Measurements from ENCODE around the gene SNCG.
"Not testable (repeated sequence)": the region's sequence is repeated elsewhere in the genome, so short reads cannot be mapped to it uniquely, and the experiment has no call there.

SNCG gene

DNA sequence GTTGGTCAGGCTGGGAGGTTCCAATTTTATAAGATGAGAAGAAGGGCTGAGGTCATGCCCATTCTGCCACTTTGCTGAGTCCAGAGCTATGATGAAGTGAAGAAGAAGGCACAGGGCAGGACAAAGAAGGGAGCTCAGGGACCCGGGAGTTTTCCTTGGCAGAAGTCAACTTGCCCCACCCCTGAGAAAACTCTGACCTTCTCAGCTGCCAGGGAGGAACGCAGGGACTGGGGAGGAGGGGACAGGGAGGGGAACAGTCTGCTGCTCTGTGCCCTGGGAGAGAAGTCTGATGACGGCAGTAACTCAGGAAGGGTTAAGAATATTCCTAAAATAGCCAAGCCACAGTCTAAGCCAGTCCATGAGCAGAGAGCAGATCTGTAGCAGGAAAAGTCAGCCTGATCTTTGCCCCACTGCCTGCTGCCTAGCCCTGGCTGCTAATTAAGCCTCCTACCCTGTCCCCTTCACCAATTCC, 21.6 kb downstream of the SNCG start:
- DNase-seq, result no peak

DNA sequence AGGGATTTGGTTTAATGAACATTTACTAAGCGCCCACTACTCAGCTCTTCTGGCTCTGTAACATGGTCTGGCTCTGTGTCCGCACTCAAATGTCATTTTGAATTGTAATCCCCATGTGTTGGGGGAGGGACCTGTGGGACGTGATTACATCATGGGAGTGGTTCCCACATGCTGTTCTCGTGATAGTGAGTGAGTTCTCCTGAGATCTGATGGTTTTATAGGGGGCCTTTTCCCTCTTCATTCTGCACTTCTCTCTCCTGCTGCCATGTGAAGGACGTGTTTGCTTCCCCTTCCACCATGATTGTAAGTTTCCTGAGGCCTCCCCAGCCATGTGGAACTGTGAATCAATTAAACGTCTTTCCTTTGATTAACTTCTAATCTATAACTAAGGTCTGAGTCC, 22.6 kb downstream of the SNCG start:
- not testable (repeated sequence) for DNase-seq

DNA sequence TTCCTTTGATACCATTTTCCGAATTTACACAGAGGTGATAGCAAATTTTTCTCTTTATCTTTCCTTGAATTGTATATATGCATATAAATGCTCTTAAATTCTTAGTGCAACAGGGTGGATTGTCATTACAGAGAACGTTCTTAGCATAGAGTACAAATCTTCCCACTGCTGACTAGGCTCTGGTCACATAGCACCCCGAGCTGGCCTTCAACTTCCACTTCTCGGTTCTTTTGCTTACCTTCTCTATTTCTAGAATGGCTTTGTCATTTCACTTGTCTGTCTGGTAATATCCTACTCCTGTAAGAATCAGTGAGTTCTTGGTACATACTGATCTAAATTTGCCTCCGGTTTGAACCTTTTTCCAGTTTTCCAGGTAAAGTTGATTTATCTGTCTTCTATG, 23.3 kb downstream of the SNCG start:
- DNase-seq, result no peak

DNA sequence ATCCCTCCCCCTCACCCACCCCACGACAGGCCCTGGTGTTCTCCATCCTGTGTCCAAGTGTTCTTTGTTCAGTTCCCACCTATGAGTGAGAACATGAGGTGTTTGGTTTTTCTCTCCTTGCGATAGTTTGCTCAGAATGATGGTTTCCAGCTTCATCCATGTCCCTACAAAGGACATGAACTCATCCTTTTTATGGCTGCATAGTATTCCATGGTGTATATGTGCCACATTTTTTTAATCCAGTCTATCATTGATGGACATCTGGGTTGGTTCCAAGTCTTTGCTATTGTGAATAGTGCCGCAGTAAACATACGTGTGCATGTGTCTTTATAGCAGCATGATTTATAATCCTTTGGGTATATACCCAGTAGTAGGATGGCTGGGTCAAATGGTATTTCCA, 26.1 kb downstream of the SNCG start:
- DNase-seq, result not testable (repeated sequence)

DNA sequence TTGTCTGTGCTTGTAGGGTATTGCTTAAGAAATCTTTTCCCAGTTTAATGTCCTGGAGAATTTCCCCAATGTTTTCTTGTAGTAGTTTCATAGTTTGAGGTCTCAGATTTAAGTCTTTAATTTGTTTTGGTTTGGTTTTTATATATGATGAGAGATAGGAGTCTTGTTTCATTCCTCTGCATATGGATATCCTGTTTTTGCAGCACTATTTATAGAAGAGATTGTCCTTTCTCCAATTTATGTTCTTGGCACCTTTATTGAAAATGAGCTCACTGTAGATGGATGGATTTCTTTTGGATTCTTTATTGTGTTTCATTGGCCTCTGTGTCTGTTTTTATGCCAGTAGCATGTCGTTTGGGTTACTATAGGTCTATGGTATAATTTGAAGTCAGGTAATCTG, 30.1 kb downstream of the SNCG start:
- DNase-seq, result no peak

DNA sequence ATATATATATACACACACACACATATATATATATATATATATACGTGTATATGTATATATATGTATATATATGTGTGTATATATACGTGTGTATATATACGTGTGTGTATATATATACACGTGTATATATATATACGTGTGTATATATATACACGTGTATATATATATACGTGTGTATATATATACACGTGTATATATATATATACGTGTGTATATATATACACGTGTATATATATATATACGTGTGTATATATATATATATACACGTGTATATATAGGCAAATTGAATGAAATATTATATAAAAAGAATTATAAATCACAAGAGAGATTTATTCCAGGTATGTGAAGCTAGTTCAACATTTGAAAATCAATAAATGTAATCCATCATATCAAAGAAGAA, 33.0 kb downstream of the SNCG start:
- not testable (repeated sequence) for DNase-seq

DNA sequence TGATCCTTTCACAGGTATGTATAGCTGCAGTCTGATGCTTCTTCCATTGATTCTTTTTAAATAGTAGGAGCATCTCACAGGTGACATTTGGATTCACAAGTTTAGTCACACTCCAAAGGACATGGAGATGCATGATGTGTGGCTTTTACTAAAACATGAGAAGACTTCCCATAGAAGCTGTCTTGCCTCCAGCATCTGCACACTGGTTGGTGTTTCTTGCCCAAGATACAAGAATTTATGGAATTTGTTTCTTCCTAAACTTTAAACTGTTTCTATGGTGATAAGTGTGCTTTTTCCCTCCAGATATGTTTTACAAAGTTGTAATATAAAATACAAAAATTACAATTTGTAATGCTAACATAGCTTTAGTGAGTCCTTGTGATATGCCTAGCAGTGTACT, 34.1 kb downstream of the SNCG start:
- DNase-seq, result no peak

DNA sequence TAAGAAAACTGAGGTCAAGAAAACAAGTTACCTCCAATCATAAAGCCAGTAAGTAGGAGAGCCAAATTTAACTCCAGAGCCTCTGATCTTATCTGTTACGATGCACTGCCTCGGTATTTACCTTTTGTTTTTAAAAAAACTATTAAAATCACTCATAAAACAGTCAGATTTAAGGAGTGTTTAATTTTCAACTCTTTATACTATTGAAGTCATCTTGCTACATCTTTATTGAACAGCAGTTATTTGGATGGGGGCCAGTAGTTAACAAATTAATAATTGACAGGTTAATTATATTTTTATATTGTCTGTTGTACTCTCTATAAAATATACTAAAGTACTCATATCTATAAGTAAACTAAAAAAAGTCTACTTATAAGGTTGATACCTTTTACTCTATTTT, 34.5 kb downstream of the SNCG start:
- DNase-seq, result no peak

DNA sequence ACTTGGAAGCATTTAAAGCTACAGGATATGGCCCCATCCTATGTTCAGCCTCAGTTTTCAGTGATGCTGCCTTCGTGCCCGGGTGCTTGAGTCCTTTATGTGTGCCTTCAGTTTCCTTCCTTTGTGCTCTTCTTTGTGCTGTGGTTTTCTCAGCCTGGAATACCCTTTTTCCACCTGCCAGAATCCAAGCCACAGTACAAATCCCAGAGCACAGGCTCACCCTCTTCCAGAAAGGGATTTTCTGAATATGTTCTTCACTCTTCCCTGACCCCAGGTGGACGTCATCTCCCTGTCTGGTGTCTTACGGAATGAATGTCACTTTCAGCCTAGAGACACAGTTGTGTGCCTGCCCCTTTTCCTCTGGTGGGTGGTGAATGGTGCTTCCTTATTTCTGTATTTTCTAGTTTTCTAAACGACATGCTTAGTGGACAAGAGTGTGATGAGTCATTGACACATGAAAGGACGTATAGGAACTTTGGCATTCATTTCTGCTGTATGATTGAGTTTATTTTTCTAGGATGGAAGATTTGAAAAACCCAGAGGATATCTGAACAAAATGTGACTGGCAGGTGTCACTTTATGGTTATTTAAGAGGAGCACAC, 41.5 kb downstream of the SNCG start:
- not testable (repeated sequence) for DNase-seq

DNA sequence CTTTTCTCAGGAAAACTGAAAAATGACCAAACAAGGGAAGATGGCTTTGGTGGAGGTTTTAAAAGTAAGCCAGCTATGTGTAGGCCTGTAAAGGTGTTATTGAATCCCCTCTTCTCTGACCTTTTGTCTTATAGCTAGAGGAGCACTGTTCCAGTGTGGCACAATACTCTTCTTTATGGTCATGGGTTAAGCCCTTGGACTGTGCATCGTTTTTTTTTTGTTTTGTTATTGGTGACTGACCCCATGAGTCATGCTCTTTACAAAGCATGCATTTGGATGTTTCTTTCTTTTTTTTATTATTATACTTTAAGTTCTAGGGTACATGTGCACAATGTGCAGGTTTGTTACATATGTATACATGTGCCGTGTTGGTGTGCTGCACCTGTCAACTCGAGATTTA, 42.1 kb downstream of the SNCG start:
- no peak for DNase-seq

DNA sequence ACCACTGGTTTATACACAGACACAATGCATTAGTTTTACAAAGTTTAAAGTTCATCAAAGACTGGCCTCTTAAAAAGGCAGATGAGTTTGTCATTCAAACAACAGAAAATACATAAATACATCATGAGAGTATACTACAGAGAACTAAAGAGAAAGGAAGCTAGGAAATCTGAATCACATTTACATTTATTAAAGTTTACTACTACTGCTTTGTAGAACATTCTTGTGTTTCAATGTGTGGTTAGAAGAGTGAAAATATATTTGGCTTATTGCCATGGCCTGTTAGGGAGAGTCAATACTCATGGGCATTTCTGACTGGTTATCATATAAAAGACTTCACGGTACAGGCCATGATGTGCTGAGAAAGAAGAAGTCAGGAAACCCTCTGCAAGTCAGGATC, 48.7 kb downstream of the SNCG start:
- DNase-seq, result peak; percentile 33

DNA sequence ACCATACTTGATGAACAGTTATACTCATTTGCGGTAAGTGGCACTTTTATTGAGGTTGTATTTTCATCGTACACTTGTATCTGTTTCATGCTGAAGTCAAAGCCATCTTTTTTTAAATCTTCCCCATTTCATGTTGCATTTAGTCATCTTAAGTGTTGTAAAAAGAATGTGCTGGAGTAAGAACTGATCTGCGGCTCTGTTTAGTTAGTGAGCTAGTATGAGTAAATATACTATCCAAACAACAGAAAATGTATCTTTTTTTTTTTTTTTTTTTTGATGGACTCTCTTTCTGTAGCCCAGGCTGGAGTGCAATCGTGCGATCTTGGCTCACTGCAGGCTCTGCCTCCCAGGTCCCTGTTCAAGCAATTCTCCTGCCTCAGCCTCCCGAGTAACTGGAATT, 49.3 kb downstream of the SNCG start:
- DNase-seq, result not testable (repeated sequence)

DNA sequence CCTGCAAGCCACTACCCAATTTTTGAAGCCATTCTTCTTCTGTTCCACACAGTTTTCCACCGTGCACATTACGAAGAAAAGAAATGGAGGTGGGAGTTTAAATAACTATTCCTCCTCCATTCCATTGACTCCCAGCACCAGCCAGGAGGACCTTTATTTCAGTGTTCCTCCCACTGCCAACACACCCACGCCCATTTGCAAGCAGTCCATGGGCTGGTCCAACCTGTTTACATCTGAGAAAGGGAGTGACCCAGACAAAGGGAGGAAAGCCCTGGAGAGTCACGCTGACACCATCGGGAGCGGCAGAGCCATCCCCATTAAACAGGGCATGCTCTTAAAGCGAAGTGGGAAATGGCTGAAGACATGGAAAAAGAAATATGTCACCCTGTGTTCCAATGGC, 49.9 kb downstream of the SNCG start:
- DNase-seq, result not testable (repeated sequence)

DNA sequence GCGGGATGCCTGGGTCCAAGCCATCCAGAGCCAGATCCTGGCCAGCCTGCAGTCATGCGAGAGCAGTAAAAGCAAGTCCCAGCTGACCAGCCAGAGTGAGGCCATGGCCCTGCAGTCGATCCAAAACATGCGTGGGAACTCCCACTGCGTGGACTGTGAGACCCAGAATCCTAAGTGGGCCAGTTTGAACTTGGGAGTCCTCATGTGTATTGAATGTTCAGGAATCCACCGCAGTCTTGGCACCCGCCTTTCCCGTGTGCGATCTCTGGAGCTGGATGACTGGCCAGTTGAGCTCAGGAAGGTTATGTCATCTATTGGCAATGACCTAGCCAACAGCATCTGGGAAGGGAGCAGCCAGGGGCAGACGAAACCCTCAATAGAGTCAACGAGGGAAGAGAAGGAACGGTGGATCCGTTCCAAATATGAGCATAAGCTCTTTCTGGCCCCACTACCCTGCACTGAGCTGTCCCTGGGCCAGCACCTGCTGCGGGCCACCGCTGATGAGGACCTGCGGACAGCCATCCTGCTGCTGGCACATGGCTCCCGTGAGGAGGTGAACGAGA, 50.8 kb downstream of the SNCG start:
- not testable (repeated sequence) for DNase-seq
